Activated B cell treated with CpG ODN at 0.5 μM for 24 hours (primary cell): ENCODE measurements around the gene HEY2. TPM values are rescaled to one million over a fixed set of nuclear protein-coding genes. Genes with fewer than 3 reads are reported as not detected.

Experiments
- ATAC-seq: fragments of 200-7000 bp; cut with Tn5 transposase; one replicate; pipeline ENCODE4 v1.10.0; 2021; ENCODE audit warnings: low read depth, mild to moderate bottlenecking, moderate library complexity
- CTCF ChIA-PET: fragments of 350-600 bp; sonication (Branson Sonifier 250); formaldehyde crosslinking; loops from one replicate; lab custom pipeline; 2021; ENCODE audit warnings: antibody characterized with exemption; lab: Charles Lee
- POLR2A ChIA-PET: fragments of 350-600 bp; sonication (Branson Sonifier 250); formaldehyde crosslinking; loops from one replicate; lab custom pipeline; 2021; ENCODE audit warnings: antibody characterized with exemption; lab: Charles Lee
- DNase-seq: peaks from one replicate; pipeline ENCODE4 v3.0.0; 2022
- H3K27ac Mint-ChIP-seq: one replicate; pipeline ENCODE4 v1.8.0; 2020; ENCODE audit warnings: mixed read lengths
- H3K27me3 Mint-ChIP-seq: one replicate; pipeline ENCODE4 v1.8.0; 2021; ENCODE audit warnings: mixed read lengths
- H3K36me3 Mint-ChIP-seq: one replicate; pipeline ENCODE4 v1.8.0; 2021; ENCODE audit warnings: low read depth, mixed read lengths
- H3K4me1 Mint-ChIP-seq: one replicate; pipeline ENCODE4 v1.8.0; 2021; ENCODE audit warnings: mixed read lengths
- H3K4me3 Mint-ChIP-seq: one replicate; pipeline ENCODE4 v1.8.0; 2020; ENCODE audit warnings: mild to moderate bottlenecking, mixed read lengths
- H3K9me3 Mint-ChIP-seq: one replicate; pipeline ENCODE4 v1.8.0; 2020; ENCODE audit warnings: mixed read lengths
- CTCF ChIP-seq: fragments of 200-600 bp; IDR thresholded peaks from one replicate; pipeline ENCODE4 v1.8.0; 2022; ENCODE audit warnings: antibody characterized with exemption, mild to moderate bottlenecking
- intact Hi-C: fragments of 100-400 bp; cut with micrococcal nuclease; formaldehyde crosslinking; loops from one replicate; pipeline ENCODE4 v1.15.1; 2024
- total RNA-seq: library from RNA; stranded (reverse); gene quantifications from 2 replicates; pipeline ENCODE4 v1.2.3, GENCODE V29; 2022

The HEY2 gene
- total RNA-seq, 1 donor from 2014 or later: not detected

- H3K27ac Mint-ChIP-seq: peak overlapping the region; percentile 78
- H3K36me3 Mint-ChIP-seq: peaks cover 17% of the 10 kb centered on the region
- ATAC-seq (peak; percentile 22), DNase-seq (no peak)
- H3K4me1 Mint-ChIP-seq: peaks cover 54% of the 10 kb centered on the region
- no peaks in the 10 kb centered on the region for H3K9me3 Mint-ChIP-seq
- ChIA-PET CTCF (interaction anchor here (0.7 to 5.4 kb wide), 26 partner anchors 7 to 479 kb away, joined by 3 to 57 read pairs (median 3); partner anchors contain the start of gene HINT3), POLR2A (interaction anchor here (0.9 to 3.8 kb wide), 17 partner anchors 8 to 1475 kb away, joined by 3 to 145 read pairs (median 7); partner anchors contain the start of genes HDDC2, HINT3, RNF146 and TRMT11)
- intact Hi-C loops: loop anchor here (2.0 kb wide), 1 partner anchor 68 kb away; no protein-coding TSS in a partner anchor
- no peak for TF ChIP-seq CTCF
- H3K27me3 Mint-ChIP-seq: no peaks in the 10 kb centered on the region
- peak overlapping the region; percentile 89 for H3K4me3 Mint-ChIP-seq
Observed at GRCh38 chr6:125791151-125791819, 41.9 kb downstream of the HEY2 start.

GRCh38 chr6:125791820-125792165, 42.4 kb downstream of the HEY2 start:
- peak overlapping the region; percentile 89 for H3K4me3 Mint-ChIP-seq
- no peaks in the 10 kb centered on the region for H3K9me3 Mint-ChIP-seq
- no peaks in the 10 kb centered on the region for H3K27me3 Mint-ChIP-seq
- peak overlapping the region; percentile 78 for H3K27ac Mint-ChIP-seq
- H3K36me3 Mint-ChIP-seq: peaks cover 14% of the 10 kb centered on the region
- DNase-seq: no peak
- H3K4me1 Mint-ChIP-seq: peaks cover 54% of the 10 kb centered on the region
- CTCF ChIA-PET: interaction anchor here (0.6 to 5.4 kb wide), 17 partner anchors 10 to 480 kb away, joined by 3 to 57 read pairs (median 3); partner anchors contain the start of gene HINT3
- no peak for ATAC-seq
- intact Hi-C loops: loop anchor here (2.0 kb wide), 1 partner anchor 67 kb away; no protein-coding TSS in a partner anchor
- POLR2A ChIA-PET: interaction anchor here (0.9 to 3.8 kb wide), 9 partner anchors 12 to 491 kb away, joined by 3 to 145 read pairs (median 20); partner anchors contain the start of genes HDDC2, HINT3 and TRMT11
- TF ChIP-seq CTCF: no peak

GRCh38 chr6:125792172-125792571, 42.7 kb downstream of the HEY2 start:
- no peak for TF ChIP-seq CTCF
- Mint-ChIP-seq H3K27me3 (no peaks in the 10 kb centered on the region), H3K36me3 (peaks cover 10% of the 10 kb centered on the region), H3K4me3 (no peak overlapping the region), H3K9me3 (no peaks in the 10 kb centered on the region), H3K4me1 (peaks cover 56% of the 10 kb centered on the region), H3K27ac (no peak overlapping the region)
- POLR2A ChIA-PET: interaction anchor here (0.9 to 3.8 kb wide), 8 partner anchors 12 to 491 kb away, joined by 3 to 145 read pairs (median 22); partner anchors contain the start of genes HDDC2, HINT3 and TRMT11
- ATAC-seq (no peak), DNase-seq (no peak)
- CTCF ChIA-PET: interaction anchor here (0.6 to 5.4 kb wide), 16 partner anchors 11 to 480 kb away, joined by 3 to 57 read pairs (median 3); partner anchors contain the start of gene HINT3
- intact Hi-C loops: no loop called here

- peaks cover 60% of the 10 kb centered on the region for H3K4me1 Mint-ChIP-seq
- no peaks in the 10 kb centered on the region for H3K27me3 Mint-ChIP-seq
- H3K27ac Mint-ChIP-seq: no peak overlapping the region
- ChIA-PET POLR2A (interaction anchor here (0.7 to 2.9 kb wide), 3 partner anchors 11 to 164 kb away, joined by 3 to 20 read pairs (median 10); no protein-coding TSS in a partner anchor), CTCF (interaction anchor here (0.7 to 5.4 kb wide), 4 partner anchors 11 to 182 kb away, joined by 3 to 54 read pairs (median 28); no protein-coding TSS in a partner anchor)
- no peaks in the 10 kb centered on the region for H3K9me3 Mint-ChIP-seq
- intact Hi-C loops: no loop called here
- ATAC-seq (no peak), DNase-seq (no peak)
- no peak for TF ChIP-seq CTCF
- H3K4me3 Mint-ChIP-seq: no peak overlapping the region
- H3K36me3 Mint-ChIP-seq: peaks cover 6% of the 10 kb centered on the region
Observed at GRCh38 chr6:125792680-125793079, 43.2 kb downstream of the HEY2 start.

GRCh38 chr6:125793280-125793679, 43.8 kb downstream of the HEY2 start:
- Mint-ChIP-seq H3K36me3 (peaks cover 6% of the 10 kb centered on the region), H3K4me3 (no peak overlapping the region), H3K4me1 (peaks cover 61% of the 10 kb centered on the region), H3K27me3 (no peaks in the 10 kb centered on the region), H3K27ac (no peak overlapping the region), H3K9me3 (no peaks in the 10 kb centered on the region)
- ATAC-seq (no peak), DNase-seq (no peak)
- TF ChIP-seq CTCF: no peak
- intact Hi-C loops: no loop called here
- CTCF ChIA-PET: interaction anchor here (0.7 to 5.4 kb wide), 4 partner anchors 12 to 182 kb away, joined by 3 to 52 read pairs (median 4); no protein-coding TSS in a partner anchor
- POLR2A ChIA-PET: interaction anchor here (0.7 to 2.9 kb wide), 2 partner anchors 12 to 163 kb away, joined by 3 to 10 read pairs; no protein-coding TSS in a partner anchor
